ENCODE data around the gene GPRC5D.

GRCh38 chr12:12952036-12952435 lies at the start of gene GPRC5D:
- no peak for TF ChIP-seq CTCF (IDR thresholded peaks at IDR 0.05)
- TF ChIP-seq POLR2A (IDR thresholded peaks at IDR 0.05): no peak
